ENCODE results near the gene UBXN11. TPM values are rescaled to one million over a fixed set of nuclear protein-coding genes. Genes with fewer than 3 reads are reported as not detected.
"Not testable (repeated sequence)": the region's sequence is repeated elsewhere in the genome, so short reads cannot be mapped to it uniquely, and the experiment has no call there.

The UBXN11 gene
- total RNA-seq, 2 donors from 2014 or later = 21.0 to 25.8 TPM

- Mint-ChIP-seq H3K9me3 (no peaks in the 10 kb centered on the region), H3K27ac (peak overlapping the region; percentile 3 to 69), H3K36me3 (no peaks in the 10 kb centered on the region)
- DNase-seq (ENCODE audit: low spot score in 2 of 2) = no peak
- no peak for ATAC-seq
Observed at GRCh38 chr1:26295194-26296138, 11.0 kb downstream of the UBXN11 start.

DNA sequence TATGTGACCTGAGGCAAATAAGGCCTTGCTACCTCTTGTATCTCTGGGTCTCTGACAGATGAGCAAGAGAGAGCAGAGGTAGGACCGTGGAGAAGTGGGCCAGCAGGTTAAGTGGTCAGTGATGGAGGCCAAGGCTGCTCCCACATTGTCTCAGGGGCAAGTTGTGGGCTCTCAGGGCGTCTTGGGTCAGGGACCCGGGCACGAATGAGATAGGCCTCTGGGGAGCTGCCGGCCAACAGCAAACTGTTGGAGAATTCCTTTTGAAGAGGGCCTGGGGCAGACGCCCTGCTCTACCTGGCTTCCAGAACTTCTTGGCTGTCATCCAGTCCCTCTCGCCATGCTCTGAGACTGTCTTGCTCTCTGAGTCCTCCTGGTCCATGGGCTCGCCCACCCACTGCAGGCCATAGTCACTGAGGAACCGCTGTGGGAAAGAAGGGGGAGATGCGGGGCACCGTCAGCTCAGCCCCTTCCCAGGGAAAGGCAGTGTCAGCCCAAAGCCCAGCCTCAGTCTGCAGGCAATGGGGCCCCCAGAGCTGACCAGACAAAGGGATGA lies 12.4 kb downstream of the UBXN11 start:
- no peak overlapping the region for H3K27ac Mint-ChIP-seq
- DNase-seq (ENCODE audit: low spot score in 2 of 2) (no peak), ATAC-seq (no peak)
- H3K36me3 Mint-ChIP-seq = no peaks in the 10 kb centered on the region
- no peaks in the 10 kb centered on the region for H3K9me3 Mint-ChIP-seq

- not testable (repeated sequence) for H3K9me3 Mint-ChIP-seq; DNase-seq (ENCODE audit: low spot score in 2 of 2); ATAC-seq; H3K36me3 Mint-ChIP-seq
- H3K27ac Mint-ChIP-seq = peak overlapping the region in 1 of 2 donors; percentile 97
Observed at GRCh38 chr1:26292735-26293134, 13.7 kb downstream of the UBXN11 start.

- Mint-ChIP-seq H3K36me3 (no peaks in the 10 kb centered on the region), H3K27ac (peak overlapping the region; percentile 76 to 97), H3K9me3 (no peaks in the 10 kb centered on the region)
- ATAC-seq = no peak
- no peak for DNase-seq (ENCODE audit: low spot score in 2 of 2)
Observed at GRCh38 chr1:26291939-26292338, 14.5 kb downstream of the UBXN11 start.

GRCh38 chr1:26291433-26291832 lies 15.0 kb downstream of the UBXN11 start:
- no peaks in the 10 kb centered on the region for H3K36me3 Mint-ChIP-seq
- ATAC-seq (no peak), DNase-seq (ENCODE audit: low spot score in 2 of 2) (no peak)
- H3K9me3 Mint-ChIP-seq = no peaks in the 10 kb centered on the region
- H3K27ac Mint-ChIP-seq = peak overlapping the region; percentile 76 to 97

- no peak for ATAC-seq
- Mint-ChIP-seq H3K36me3 (no peaks in the 10 kb centered on the region), H3K9me3 (no peaks in the 10 kb centered on the region), H3K27ac (peak overlapping the region in 1 of 2 donors; percentile 97)
- DNase-seq (ENCODE audit: low spot score in 2 of 2) = no peak
Observed at GRCh38 chr1:26290882-26291261, 15.6 kb downstream of the UBXN11 start.

- no peak for DNase-seq (ENCODE audit: low spot score in 2 of 2)
- peak in 1 of 2 donors; percentile 13 for ATAC-seq
- H3K36me3 Mint-ChIP-seq = peaks cover 0 to under 1% of the 10 kb centered on the region in 2 donors
- peak overlapping the region; percentile 96 to 97 for H3K27ac Mint-ChIP-seq
- H3K9me3 Mint-ChIP-seq = no peaks in the 10 kb centered on the region
Observed at GRCh38 chr1:26290122-26290881, 16.1 kb downstream of the UBXN11 start.

- peak overlapping the region; percentile 96 to 97 for H3K27ac Mint-ChIP-seq
- DNase-seq (ENCODE audit: low spot score in 2 of 2) (no peak), ATAC-seq (peak in 1 of 2 donors; percentile 21)
- no peaks in the 10 kb centered on the region for H3K9me3 Mint-ChIP-seq
- peaks cover 8 to 9% of the 10 kb centered on the region in 2 donors for H3K36me3 Mint-ChIP-seq
Observed at GRCh38 chr1:26289158-26290059, 17.0 kb downstream of the UBXN11 start.

GRCh38 chr1:26288311-26288941 lies 18.0 kb downstream of the UBXN11 start:
- H3K36me3 Mint-ChIP-seq = peaks cover 10 to 11% of the 10 kb centered on the region in 2 donors
- peak in 1 of 2 donors; percentile 55 for DNase-seq (ENCODE audit: low spot score in 2 of 2)

DNA sequence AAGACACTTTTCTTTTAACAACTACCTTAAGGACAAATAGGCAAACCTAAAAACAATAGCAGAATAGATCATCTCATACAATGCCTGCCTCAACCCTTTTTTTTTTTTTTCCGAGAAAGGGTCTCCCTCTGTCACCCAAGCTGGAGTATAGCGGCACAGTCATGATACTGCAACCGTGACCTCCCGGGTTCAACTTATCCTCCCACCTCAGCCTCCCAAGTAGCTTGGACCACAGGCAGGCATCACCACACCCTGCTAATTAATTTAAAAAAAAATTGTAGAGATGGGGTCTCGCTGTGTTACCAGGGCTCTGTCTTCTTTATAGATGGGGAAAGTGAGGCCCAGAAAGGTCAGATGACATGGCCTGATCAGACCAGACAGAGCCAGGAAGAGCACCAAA lies 18.6 kb downstream of the UBXN11 start:
- peak overlapping the region; percentile 96 to 97 for H3K27ac Mint-ChIP-seq
- DNase-seq (ENCODE audit: low spot score in 2 of 2) = no peak
- no peaks in the 10 kb centered on the region for H3K9me3 Mint-ChIP-seq
- H3K36me3 Mint-ChIP-seq = peaks cover 10 to 17% of the 10 kb centered on the region in 2 donors
- no peak for ATAC-seq

More at GRCh38 chr1:26288311-26288941, 18.0 kb downstream of the UBXN11 start:
- Mint-ChIP-seq H3K27ac (peak overlapping the region; percentile 96 to 97), H3K9me3 (no peaks in the 10 kb centered on the region)
- peak; percentile 56 to 61 for ATAC-seq

- ATAC-seq = peak; percentile 28 to 30
- peaks cover 10 to 21% of the 10 kb centered on the region in 2 donors for H3K36me3 Mint-ChIP-seq
- H3K9me3 Mint-ChIP-seq = no peaks in the 10 kb centered on the region
- peak overlapping the region; percentile 96 to 97 for H3K27ac Mint-ChIP-seq
- peak in 1 of 2 donors; percentile 62 for DNase-seq (ENCODE audit: low spot score in 2 of 2)
Observed at GRCh38 chr1:26287033-26287711, 19.3 kb downstream of the UBXN11 start.

DNA sequence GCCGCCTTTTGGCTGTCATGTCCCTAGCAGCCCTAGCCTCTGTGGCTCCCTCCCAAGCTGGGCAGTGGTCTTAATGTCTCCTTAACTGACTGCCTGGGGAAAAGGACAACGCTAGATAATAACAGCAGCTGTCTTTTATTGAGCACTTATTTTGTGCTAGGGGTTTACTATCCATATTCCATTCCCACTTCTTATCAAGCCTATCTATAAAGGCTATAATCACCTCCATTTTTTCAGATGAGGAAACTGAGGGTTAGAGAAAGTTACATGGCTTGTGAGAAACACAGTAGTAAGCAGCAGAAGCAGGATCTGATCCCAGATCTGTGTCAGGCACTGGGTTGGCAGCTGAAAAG lies 20.4 kb downstream of the UBXN11 start:
- Mint-ChIP-seq H3K9me3 (no peaks in the 10 kb centered on the region), H3K36me3 (peaks cover 17 to 29% of the 10 kb centered on the region in 2 donors), H3K27ac (peak overlapping the region in 1 of 2 donors; percentile 87)
- DNase-seq (ENCODE audit: low spot score in 2 of 2) = no peak
- no peak for ATAC-seq

GRCh38 chr1:26285366-26286063 lies 20.9 kb downstream of the UBXN11 start:
- DNase-seq (ENCODE audit: low spot score in 2 of 2) = peak in 1 of 2 donors; percentile 73
- peaks cover 22 to 34% of the 10 kb centered on the region in 2 donors for H3K36me3 Mint-ChIP-seq
- peak overlapping the region; percentile 87 to 96 for H3K27ac Mint-ChIP-seq
- H3K9me3 Mint-ChIP-seq = no peaks in the 10 kb centered on the region
- ATAC-seq = no peak

DNA sequence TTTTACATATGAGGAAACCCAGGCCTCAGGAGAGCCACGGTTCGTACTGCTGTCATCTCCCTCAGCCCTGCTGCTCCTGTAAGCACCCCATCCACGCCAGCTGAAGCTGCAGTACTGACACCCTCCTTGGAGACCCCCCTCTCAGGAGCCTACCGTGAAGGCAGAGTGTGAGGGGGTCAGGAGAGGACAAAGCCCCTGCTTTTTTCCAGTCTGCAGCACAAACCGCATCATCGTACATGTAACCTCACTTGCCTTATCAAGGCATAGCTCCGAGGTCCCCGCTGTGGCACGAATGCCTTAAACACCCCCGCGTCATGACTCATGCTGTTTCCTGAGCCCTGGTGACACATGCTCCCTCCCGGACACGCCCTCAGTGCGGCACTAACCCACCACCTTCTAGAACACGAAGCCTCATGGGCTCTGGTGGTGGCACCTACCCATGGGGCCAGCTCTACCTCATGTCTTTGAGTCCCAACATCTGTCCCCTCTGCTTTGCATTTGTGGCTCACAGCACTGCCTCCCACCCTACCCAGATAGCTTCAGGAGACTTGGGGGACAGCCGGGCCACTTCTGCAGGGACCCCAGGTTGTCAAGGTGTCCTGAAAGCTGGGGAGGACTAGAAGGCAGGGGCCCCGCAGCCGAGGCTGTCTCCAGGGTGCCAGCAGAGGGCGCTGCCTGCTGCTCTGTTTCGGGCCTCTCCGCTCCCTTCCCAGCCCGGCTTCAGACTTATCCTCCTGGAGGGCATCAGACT lies 21.7 kb downstream of the UBXN11 start:
- peak overlapping the region; percentile 87 to 96 for H3K27ac Mint-ChIP-seq
- ATAC-seq (peak; percentile 65 to 82), DNase-seq (ENCODE audit: low spot score in 2 of 2) (peak; percentile 88 to 91)
- no peaks in the 10 kb centered on the region for H3K9me3 Mint-ChIP-seq
- peaks cover 26 to 36% of the 10 kb centered on the region in 2 donors for H3K36me3 Mint-ChIP-seq

Measured in activated naive CD4-positive, alpha-beta T cell treated with anti-CD3 and anti-CD28 coated beads, Interleukin-2, amount 50 U/mL, for 72 hours (primary cell).